Vagina (tissue), 2 donors: Measurements from ENCODE around the gene NID1.
"Not testable (repeated sequence)": the region's sequence is repeated elsewhere in the genome, so short reads cannot be mapped to it uniquely, and the experiment has no call there.

Experiments
- CTCF ChIP-seq, 3 experiments: fragments of 450-650 bp in 2 of 3; fragments of 200-600 bp in 1 of 3; sonication (generic) in 1 of 3; IDR thresholded peaks; one replicate each; pipeline ENCODE4 v1.5.1; 2017 to 2019; ENCODE audit warnings: antibody characterized with exemption in 3 of 3, mild to moderate bottlenecking in 2 of 3, moderate library complexity in 2 of 3
- POLR2A ChIP-seq, 2 donors: fragments of 450-650 bp; IDR thresholded peaks; one replicate each; pipeline ENCODE4 v1.6.1; 2017; ENCODE audit warnings: antibody characterized with exemption in 2 of 2, mild to moderate bottlenecking in 2 of 2, moderate library complexity in 2 of 2

GRCh38 chr1:236078077-236078476, 13.2 kb upstream of the NID1 start:
- TF ChIP-seq CTCF, POLR2A (IDR thresholded peaks at IDR 0.05): not testable (repeated sequence)
